ENCODE results near the gene CALCB. TPM values are rescaled to one million over a fixed set of nuclear protein-coding genes. Genes with fewer than 3 reads are reported as not detected.

CALCB gene
- total and polyA plus RNA-seq, 2 donors (not counting 3 experiments of a cell fraction or from before 2014, with no cell fraction given) = not detected

GRCh38 chr11:15097411-15097810, 24.0 kb downstream of the CALCB start:
- intact Hi-C loops (cut with micrococcal nuclease) = no loop called here
- Histone ChIP-seq H3K27me3 (ENCODE audit: control insufficient read depth in 2 of 2, insufficient read depth in 2 of 2, low read length in 2 of 2) (peaks cover 4 to 5% of the 10 kb centered on the region in 2 experiments), H2AFZ (ENCODE audit: low read depth, low read length) (no peak overlapping the region), H3K4me3 (replicated peaks in 1 of 3; ENCODE audit: insufficient read depth in 1 of 3, low read depth in 1 of 3, low read length in 3 of 3) (no peak overlapping the region), H3K4me1 (ENCODE audit: control insufficient read depth, extremely low read depth, insufficient read depth, low read length) (no peaks in the 10 kb centered on the region), H3K4me2 (ENCODE audit: insufficient read depth, low read length) (no peak overlapping the region), H3K79me2 (ENCODE audit: control insufficient read depth, insufficient read depth, low read length) (no peaks in the 10 kb centered on the region), H3K9me3 (replicated peaks; ENCODE audit: control insufficient read depth, insufficient read depth, low read length) (no peaks in the 10 kb centered on the region), H3K9ac (replicated peaks; ENCODE audit: extremely low read depth, insufficient read depth, low read length) (no peak overlapping the region), H3K9me1 (replicated peaks; ENCODE audit: control insufficient read depth, extremely low read depth, insufficient read depth, low read length) (no peaks in the 10 kb centered on the region), H4K20me1 (replicated peaks; ENCODE audit: control insufficient read depth, extremely low read depth, insufficient read depth, low read length) (no peaks in the 10 kb centered on the region), H3K27ac (ENCODE audit: insufficient read depth, low read depth, low read length) (no peak overlapping the region), H3K36me3 (ENCODE audit: control insufficient read depth in 2 of 2, extremely low read depth in 1 of 2, insufficient read depth in 2 of 2, low read length in 2 of 2) (no peaks in the 10 kb centered on the region)
- TF ChIP-seq POLR2A (IDR thresholded peaks at IDR 0.05; ENCODE audit: low read depth, low read length) = no peak
- no peak for TF ChIP-seq POLR2AphosphoS5 (IDR thresholded peaks at IDR 0.05; ENCODE audit: insufficient read depth, low read depth, low read length)
- no peak for TF ChIP-seq FOS (IDR thresholded peaks at IDR 0.05; ENCODE audit: borderline replicate concordance, insufficient read depth, low read length)
- no peak for TF ChIP-seq GATA2 (IDR thresholded peaks at IDR 0.05; ENCODE audit: insufficient read depth, insufficient read length, low read depth, low read length)
- TF ChIP-seq MYC (IDR thresholded peaks at IDR 0.05; ENCODE audit: low read depth, low read length) = no peak
- no peak for TF ChIP-seq EZH2 (IDR thresholded peaks at IDR 0.05; ENCODE audit: borderline replicate concordance, low read depth, low read length, severe bottlenecking)
- FAIRE-seq = no peak
- DNase-seq (ENCODE audit: low read depth, low spot score) = no peak
- no TSS peak for BruUV-seq (replicated peaks)
- dilution Hi-C loops (cut with MboI; ENCODE audit: extremely low pct_ligation_motif_present, low sequenced_read_pairs) = no loop called here
- CTCF ChIA-PET = no interaction called here
- POLR2A ChIA-PET = no interaction called here

GRCh38 chr11:15099267-15099666, 25.9 kb downstream of the CALCB start:
- Histone ChIP-seq H2AFZ (ENCODE audit: low read depth, low read length) (no peak overlapping the region), H3K27me3 (ENCODE audit: control insufficient read depth in 2 of 2, insufficient read depth in 2 of 2, low read length in 2 of 2) (peaks cover 4 to 5% of the 10 kb centered on the region in 2 experiments), H3K9me3 (replicated peaks; ENCODE audit: control insufficient read depth, insufficient read depth, low read length) (no peaks in the 10 kb centered on the region), H3K79me2 (ENCODE audit: control insufficient read depth, insufficient read depth, low read length) (no peaks in the 10 kb centered on the region), H4K20me1 (replicated peaks; ENCODE audit: control insufficient read depth, extremely low read depth, insufficient read depth, low read length) (no peaks in the 10 kb centered on the region), H3K4me3 (replicated peaks in 1 of 3; ENCODE audit: insufficient read depth in 1 of 3, low read depth in 1 of 3, low read length in 3 of 3) (no peak overlapping the region), H3K4me1 (ENCODE audit: control insufficient read depth, extremely low read depth, insufficient read depth, low read length) (no peaks in the 10 kb centered on the region), H3K27ac (ENCODE audit: insufficient read depth, low read depth, low read length) (no peak overlapping the region), H3K4me2 (ENCODE audit: insufficient read depth, low read length) (no peak overlapping the region), H3K9ac (replicated peaks; ENCODE audit: extremely low read depth, insufficient read depth, low read length) (no peak overlapping the region), H3K9me1 (replicated peaks; ENCODE audit: control insufficient read depth, extremely low read depth, insufficient read depth, low read length) (no peaks in the 10 kb centered on the region), H3K36me3 (ENCODE audit: control insufficient read depth in 2 of 2, extremely low read depth in 1 of 2, insufficient read depth in 2 of 2, low read length in 2 of 2) (no peaks in the 10 kb centered on the region)
- ChIA-PET POLR2A (no interaction called here), CTCF (interaction anchor here (0.8 to 4.2 kb wide), 9 partner anchors 8 to 1514 kb away, joined by 3 to 94 read pairs (median 7); no protein-coding TSS in a partner anchor)
- no peak for FAIRE-seq
- dilution Hi-C loops (cut with MboI; ENCODE audit: extremely low pct_ligation_motif_present, low sequenced_read_pairs) (no loop called here), intact Hi-C loops (cut with micrococcal nuclease) (no loop called here)
- BruUV-seq (replicated peaks) = no TSS peak
- TF ChIP-seq GATA2 (IDR thresholded peaks at IDR 0.05; ENCODE audit: insufficient read depth, insufficient read length, low read depth, low read length) = no peak
- DNase-seq (ENCODE audit: low read depth, low spot score) = no peak

Measured in endothelial cell of umbilical vein (primary cell).